CD1c-positive myeloid dendritic cell (primary cell): ENCODE data around the gene FSTL4.

Experiments used
- DNase-seq: peaks from one replicate; pipeline ENCODE4 v3.0.0-alpha.2; 2016; ENCODE audit errors: extremely low spot score

The FSTL4 gene

DNA sequence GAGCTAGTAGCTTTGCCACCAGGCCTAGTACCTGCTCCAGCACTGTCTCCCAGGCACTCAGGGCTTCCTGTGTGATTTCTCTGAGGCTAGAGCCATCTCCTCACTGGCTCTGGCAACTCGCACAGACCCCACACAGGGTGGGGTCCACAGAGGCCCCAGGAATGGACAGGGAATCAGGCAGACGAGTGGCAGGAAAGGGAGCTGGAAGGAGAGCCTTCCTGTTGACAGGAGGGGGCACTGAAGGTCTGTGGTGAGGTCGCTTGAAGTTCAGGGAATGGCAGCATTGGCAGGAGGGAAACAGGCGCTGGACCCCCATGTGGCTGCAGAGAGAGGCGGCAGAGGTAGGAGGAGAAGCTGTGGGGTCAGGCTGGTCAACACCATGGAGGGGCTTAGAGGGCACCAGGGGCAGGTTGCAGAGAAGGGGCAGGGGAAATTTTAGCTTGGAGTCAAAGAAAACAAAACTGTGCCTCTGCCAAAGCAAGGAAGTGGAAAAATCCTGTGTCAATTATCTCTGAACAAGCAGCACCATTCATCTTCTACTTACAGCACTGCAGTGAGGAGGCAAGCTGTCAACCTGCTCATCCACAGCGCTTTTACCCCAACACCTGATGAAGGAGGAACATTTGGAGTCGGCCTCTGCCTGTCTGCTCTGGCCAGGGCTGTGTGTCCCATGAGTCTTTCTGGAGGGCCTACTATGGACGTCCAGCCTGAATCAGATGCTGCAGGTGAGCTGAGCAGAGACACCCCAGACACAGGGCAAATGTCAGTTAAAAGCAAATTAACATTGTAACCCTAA is 270.2 kb downstream of the FSTL4 start:
- no peak for DNase-seq

DNA sequence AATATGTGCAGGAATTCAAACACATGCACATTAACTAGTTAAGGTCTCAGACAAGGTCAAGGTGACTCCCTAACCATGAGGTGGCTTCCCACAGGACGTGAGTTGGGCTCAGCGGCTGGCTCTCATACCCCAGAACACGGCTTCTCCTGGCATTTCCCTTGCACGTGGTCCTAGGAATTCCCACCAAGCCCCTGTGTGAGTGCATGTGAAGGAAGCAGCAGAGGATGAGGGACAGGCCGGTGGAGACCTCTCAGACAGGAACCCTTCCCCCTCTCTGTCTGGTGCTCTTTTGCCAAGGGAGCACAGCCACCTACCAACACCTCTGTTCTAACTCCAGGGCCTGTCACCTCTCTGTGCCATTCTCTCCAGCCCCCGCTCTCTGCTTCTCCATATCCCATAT is 271.0 kb downstream of the FSTL4 start:
- no peak for DNase-seq

DNA sequence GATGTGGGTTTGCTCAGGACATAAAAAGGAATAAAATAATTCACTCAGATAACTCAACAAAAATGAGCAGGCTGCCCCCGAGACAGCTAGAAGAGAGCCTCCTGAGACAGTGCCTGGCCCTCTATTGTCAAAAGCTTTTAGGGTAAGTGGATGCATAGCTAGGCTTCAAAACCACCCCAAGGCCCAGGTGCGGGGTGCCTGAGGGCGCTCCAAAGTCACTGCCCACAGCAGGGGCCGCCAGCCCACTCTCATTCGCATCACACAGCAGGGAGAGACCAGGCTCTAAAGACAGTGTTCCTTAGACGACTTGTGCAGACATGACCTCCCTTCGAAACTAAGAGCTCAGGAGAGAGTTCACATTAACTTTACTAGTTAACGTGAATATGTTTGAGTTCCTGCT is 271.5 kb downstream of the FSTL4 start:
- no peak for DNase-seq

DNA sequence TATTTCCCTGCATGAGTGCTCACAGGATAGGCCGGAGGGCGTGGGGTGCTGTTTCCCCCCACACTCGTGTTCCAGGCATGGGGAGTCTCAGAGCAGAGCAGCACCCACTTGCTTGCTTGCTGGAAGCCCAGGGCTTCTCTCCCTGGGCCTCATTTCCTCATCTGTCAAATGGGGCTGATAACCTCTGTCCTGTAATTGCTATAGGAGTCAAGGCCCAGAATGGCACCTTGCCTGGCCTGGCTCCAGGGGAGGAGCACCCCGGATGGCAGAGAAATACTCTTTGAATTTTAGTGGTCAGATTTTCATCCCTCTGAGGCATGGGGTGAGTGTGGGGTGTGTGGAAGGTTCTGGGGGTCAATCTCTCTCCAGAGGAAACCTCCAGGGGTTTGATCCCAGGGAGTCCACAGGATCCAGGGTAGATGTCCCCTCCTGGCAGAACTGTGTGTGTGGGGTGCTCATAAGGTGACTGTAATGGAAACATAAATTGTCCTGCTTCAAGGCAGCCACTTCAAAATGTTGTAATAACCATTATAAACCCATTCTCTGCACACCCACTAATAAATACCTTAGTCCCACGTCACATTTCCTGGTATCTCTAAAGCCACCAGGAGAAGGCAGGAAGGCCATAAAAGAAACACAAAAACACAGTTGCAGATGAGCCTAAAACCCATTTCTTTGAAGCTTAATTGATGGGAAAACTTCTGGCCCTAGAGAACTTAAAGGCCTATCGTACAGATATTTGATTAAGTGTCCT is 272.2 kb downstream of the FSTL4 start:
- no peak for DNase-seq

DNA sequence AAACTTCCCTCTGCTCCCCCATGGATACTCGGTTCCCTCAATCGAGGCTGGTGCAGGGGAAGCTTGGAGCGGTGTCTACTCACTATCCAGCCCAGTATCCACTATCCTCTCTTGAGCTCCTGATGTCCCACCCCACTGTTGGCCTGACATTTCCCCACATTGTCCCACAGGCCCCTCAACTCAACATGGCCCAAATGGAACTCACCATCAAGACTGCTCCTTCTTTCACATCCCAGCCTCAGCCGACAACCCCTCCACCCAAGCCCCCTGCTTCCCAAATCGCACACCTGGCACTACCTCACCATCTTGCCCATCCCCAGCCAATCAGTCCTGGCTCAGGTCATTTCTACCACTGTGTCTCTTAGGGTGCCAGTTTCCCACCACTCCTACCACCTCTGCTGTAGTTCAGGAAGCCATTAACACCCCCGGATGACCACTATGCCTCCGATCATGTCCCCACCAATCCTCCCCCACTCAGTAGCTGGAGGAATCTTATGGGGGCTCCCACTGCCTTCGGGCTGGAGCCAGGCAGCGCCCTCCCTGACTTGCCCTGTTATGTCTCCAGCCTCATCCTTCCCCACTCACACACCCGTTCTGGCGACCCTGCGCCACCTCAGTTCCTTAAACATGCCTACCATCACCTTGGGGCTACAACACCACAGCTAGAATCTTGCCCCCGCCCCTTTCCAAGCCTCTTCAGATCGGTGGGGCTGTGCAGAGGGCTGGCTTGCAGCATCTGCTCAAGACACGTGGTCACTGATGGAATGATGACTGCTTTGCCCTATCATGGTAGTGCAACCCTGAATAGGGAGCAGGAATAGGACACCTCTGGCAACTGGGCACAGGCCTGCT is 273.6 kb downstream of the FSTL4 start:
- no peak for DNase-seq

DNA sequence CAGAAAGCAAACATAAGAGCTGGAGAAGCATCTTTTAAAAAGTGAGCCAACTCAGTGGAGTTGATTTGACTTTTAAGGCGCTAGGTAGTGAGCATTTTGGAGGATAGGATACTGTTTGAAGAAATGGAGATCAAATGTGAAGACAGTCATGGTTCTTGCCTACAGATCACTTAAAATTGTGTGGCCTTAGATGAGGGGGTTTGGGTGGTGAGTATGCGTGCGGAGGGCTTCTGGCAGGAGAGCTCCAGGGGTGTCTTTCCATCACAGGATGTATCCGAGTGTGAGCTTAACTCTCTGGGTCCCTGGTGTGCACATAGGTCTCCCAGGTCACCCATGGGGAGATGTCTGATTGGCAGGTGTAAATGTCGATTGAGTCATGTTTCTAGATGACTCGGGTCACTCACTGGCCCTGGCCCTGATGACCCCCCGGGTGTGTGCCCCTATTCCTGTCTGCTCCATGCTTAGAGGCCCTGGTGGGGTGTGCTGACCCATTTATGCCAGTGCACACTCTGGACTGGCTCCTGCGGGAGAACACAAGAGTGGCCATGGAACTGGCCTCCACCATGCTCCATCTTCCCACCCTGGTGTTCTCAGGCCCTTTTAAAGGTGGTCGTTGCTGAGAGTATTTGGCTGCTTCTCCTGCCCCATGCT is 274.4 kb downstream of the FSTL4 start:
- DNase-seq = no peak

DNA sequence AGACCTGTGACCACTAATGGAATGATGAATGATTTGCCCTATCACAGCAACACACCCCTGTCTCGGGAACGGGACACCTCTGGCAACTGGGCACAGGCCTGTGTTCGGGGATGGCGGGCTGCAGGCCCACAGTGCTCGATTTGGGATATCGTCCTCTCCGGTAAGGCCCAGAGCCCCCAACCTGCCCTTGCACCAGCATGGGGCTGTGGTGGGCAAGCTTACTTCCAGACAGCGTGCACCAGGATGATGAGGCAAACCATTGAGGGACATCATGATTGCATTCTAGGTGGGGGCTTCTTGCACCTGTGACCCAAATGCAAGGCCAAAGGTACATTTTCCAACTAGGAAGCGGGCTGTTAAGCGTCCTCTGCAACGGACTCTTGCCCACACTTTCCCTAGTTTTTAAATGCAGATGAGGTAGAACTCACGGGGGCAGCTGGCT is 275.4 kb downstream of the FSTL4 start:
- DNase-seq = no peak

DNA sequence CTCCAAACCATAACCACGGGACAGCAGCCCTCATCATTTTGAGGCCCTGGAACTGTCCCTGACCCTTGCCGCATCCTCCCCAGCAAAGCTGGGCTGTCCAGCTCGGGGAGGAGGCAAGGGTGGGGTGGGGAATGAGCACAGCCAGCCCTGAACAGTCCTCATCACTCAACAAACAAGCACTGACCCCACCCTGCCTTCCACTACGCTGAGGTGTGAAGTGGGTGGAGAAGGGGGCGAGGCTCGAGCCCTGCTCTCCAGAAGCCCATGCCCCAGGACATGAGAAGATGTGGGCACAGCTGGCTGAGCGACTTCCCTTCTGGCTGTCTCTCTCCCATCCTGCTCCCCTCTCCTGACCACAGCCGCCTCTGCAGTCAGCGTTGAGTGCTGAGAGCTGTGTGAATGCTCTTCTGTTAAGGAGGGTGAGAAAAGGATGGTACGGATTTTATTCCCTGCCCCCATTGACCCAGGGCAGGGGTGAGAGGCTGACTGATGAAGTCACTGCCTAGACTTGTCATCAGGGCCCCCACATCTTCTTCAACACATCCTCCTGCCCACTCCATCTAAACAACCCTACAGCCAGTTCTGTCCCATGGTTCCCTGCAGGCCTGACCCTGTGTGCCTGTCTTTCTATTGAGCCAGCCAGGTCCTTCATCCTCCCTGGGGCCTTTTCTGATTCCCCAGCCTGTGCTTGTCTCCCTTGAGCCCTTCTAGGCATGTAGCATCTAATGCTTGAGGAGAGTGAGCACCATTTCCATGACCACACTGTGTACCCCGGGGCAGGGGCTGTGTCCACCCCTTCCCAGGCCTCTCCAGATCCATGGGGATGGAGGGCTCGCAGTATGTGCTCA is 276.0 kb downstream of the FSTL4 start:
- no peak for DNase-seq

DNA sequence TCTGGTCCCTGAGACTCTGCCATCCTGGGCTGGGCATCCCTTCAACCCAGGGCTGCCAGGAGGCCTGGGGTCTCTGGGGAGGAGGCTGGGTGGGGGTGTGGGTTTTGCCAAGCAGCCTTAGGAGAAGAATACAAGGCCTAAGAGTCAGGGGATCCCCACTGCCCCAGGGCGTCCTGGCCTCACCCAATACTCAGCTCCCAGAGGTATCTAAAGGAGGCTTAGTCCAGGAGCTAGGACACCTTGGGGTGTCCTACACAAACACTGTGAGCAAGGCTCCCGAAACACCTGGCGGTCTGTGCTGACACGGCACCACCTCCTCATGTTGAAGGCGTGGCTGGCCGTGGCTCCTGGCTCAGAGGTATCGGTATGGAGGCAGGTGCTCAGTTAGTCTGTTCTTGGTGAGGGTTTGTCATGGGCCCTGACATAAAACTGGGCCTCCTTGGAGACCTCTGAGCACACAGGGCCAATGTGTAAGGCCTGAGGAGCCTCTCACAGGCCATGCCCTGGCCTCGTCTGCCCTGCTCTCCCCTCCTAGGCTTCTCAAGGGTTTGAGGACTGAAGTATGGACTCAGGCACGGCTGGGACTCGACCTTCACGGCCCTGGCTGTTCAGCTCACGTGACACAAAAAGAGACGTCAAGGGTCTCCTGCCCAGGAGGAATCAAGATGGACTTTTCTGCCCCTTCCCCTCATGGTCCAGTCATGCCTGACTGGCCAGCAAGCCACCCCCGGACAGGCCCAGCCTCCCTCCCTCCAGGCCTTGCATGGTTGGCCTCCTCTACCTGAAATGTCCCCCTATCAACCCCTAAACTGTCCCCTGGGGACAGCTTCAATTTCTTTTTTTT is 277.3 kb downstream of the FSTL4 start:
- no peak for DNase-seq

DNA sequence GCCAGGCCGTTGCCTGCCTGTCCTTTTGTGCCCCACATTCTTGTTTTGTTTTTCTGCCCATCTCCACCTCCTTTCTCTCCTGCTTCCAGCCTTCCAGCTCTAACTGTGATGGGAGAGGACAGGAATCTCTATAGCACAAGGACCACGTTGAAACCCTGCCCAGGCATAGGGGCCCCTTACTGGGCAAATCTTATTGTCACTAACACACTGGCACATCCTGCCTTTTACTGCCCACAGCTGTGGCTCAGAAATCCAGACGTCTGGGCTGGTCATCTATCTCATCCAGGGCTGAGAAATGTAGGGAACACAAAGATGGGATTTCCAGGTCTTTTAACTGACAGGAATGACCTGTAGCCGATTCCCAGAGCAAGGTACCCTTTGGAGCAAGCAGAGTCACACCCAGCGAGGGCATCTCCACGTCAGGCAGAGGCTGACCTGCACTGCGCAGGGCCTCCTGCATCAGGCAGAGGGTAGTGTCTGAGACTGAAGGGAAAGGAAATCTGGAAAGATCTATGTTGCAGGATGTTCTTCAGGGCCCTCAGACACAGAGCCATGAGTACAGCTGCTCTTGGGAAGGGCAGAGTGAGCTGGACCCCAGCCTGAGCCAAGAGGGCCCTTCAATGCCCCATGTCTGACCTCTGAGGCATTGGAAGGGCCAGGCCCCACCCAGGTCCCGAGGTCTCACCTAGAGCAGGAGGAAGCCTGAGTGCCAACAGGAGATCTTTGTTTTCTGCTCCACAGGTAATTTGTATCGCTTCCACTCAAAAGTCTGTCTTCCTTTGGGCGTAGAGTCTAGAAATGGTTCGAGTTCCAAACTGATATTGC is 278.8 kb downstream of the FSTL4 start:
- no peak for DNase-seq

DNA sequence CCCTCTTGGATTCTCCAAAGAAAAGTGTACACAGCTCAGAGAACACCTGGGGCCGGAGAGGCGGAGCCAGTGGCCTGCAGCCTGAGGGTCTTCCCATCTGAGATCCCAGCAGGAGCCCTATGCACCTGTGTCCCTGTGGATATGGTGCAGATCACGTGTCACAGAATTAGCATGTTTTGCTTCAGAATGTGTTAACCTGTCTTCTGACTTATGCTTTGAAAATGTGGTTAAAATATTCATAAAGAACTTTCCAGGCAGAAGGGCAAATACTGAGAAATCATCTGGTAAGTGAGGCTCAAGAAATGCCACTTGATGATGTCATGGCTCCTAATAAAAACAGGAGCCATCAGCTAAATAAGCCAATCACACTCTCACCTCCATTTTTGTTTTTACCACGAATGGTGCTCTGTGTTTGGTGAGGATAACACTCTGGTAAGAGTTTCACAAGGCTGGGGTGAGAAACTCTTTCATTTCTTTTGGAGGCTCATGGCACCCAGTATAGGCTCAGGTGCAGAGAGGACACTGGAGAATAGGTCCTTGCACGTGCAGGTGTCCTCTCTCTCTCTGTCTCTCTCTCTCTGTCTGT is 279.8 kb downstream of the FSTL4 start:
- DNase-seq = no peak

DNA sequence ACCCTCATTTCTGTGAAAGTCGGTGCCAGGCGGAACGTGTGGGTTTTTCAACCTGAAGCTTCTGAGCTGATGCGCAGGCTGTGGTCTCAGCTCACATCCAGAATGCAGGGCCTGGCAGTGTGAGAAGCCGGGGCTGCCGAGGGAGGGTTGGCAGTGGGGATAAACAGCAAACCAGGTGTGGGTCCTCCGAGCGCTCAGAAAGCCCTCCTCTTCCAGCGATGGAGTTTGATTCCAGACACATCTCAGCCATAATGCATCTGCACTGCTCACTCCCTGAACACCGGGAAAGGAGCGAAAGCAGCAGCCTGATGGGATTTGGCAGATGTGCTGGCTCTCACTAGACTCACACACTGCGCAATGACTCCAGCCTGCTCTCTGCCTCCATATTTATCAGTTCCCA is 280.4 kb downstream of the FSTL4 start:
- DNase-seq = no peak

DNA sequence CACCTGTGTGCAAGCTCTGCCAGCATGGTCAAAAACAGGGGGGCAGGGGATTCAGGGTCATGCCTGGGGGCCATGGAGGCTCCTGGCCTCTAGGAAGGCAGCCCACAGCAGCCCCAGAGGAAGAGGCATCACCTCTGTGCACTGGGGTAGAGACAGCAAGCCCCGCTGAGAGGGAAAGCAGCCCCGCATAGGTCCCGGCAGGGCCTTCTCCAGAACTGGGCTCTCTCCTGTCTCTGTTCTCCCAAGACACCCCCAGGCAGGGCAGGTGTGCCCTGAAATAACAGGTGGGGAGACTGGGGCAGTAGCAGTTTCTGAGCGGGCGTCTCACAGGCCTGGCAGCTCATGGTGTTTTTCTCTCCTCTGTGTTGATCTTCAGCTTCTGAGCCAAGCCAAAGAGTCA is 281.4 kb downstream of the FSTL4 start:
- no peak for DNase-seq

DNA sequence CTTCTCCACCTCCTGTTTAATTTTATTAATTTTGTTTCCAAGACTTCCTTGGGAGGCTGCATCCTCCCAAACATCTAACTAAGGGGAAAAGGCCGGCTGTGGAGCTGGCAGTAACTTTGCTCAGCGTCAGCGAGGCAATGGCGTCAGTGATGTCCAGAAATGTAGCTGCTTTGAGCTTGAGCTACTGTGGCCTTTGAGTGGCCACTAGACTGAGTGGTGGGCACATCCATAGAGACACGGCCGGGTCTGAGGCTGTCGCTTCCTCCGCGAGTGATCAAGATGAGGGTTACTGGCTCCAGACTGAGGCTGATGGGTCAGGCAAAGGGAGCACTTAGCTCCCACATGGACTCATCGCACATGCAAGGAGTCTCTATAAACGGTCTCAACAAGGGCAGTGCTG is 283.5 kb downstream of the FSTL4 start:
- no peak for DNase-seq

DNA sequence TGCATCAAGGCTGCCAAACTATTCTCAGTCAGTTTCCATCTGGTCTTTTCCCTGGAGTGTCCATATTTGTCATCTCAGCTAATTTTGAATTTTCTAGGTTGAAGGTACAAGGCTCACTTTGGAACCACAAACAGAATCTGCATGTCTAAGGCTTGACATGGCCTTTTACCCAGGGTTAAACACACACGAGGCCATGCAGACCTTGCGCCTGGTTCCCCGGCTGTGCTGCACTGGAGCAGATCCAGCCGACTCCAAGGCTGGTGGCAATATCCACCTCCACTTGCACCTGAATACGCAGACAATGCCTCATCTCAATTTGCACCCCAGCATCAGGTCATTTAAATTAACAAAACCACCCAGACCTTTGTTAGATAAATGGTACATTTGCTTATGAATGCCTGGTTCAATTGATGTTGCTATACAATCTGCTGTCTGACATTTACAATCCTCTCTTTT is 284.4 kb downstream of the FSTL4 start:
- DNase-seq = no peak

DNA sequence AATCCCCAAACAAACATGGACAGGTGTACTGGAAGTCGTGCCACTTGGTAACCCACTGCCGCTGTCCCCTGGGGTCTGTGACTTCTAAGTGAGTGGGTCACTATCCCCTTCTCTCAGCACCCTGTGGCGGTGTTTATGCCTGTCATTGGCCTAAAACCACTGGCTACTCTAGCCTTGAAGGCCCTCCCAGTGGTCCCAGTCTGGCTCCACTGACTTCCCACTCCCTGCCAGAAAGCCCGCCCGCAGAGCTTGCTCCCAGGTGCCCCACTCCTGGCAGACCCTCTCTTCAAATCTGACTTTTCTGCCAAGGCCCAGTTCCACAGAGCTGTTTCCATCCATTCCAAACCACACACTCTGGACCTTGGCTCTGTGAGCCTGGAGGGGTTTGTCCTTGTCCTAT is 286.0 kb downstream of the FSTL4 start:
- no peak for DNase-seq

DNA sequence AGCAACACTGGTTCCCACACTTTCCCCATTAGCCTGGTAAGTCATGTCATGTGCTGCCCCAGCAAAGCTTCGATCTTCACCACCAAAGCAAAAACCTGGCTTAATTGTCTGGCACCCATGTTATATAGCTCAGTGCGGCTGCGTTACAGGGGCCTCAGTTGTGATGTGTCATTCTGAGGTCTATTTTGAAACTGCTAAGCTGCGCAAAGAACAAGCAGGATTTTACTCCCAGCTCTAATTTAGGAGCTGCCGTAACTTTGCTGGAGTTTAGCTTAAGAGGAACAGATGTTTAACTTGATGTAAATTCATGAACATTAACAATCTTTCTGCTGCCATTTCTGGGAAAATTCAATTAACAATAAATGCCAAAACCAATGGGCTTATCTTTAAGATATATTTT is 286.5 kb downstream of the FSTL4 start:
- DNase-seq = no peak

DNA sequence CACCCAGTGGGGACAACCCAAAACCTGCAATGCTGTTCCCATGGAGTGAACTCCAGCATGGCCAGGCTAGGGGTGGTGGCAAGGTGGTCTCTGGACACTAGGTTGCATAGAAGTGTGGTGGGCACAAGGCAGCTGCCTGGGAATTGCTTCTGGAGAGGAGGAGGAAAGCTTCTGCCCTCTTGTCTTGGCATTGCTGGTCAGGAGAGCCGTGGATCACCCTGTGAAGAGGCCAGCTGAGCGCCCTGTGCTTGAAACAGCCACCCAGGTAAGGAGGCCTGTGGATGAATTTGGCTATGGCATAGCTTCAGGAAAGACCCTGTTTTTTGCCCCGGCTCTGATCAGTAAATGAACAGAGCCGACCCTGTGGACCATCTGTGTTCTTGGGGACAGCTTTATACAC is 287.4 kb downstream of the FSTL4 start:
- no peak for DNase-seq
